Measurements from ENCODE around the gene GPR108. TPM values are rescaled to one million over a fixed set of nuclear protein-coding genes. Genes with fewer than 3 reads are reported as not detected.

The GPR108 gene
- polyA plus RNA-seq, 1 donor (not counting 4 experiments of a cell fraction or from before 2014, with no cell fraction given), result 57.7 TPM

DNA sequence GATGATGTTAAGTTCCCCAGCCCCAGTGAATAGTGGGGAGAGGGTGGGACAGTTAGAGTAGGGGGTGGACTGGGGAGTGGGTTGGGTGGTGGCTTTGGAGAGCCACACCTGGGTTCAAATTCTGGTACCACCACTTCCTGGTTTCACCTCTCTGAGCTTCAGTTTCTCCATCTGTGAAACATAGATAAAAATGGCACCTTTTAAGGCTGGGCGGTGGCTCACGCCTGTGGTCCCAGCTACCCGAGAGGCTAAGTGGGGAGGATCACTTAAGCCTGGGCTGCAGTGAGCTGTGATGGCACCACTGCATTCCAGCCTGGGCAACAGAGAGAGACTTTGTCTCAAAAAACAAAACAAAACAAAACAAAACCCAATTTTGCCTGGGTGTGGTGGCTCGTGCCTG, 41.0 kb upstream of the GPR108 start:
- Histone ChIP-seq H4K20me1 (ENCODE audit: control insufficient read depth, extremely low read depth, insufficient read depth, low read length) (no peaks in the 10 kb centered on the region), H3K4me1 (ENCODE audit: control insufficient read depth, extremely low read depth, insufficient read depth, low read length) (no peaks in the 10 kb centered on the region), H3K4me2 (ENCODE audit: control insufficient read depth, extremely low read depth, insufficient read depth, low read depth, low read length) (no peak overlapping the region), H3K4me3 (ENCODE audit: control insufficient read depth in 2 of 3, extremely low read depth in 1 of 3, insufficient read depth in 2 of 3, low read depth in 1 of 3, low read length in 3 of 3) (no peak overlapping the region), H3K27ac (ENCODE audit: control insufficient read depth, insufficient read depth, low read length) (no peak overlapping the region), H3K9me1 (ENCODE audit: control insufficient read depth, extremely low read depth, insufficient read depth, low read length) (no peaks in the 10 kb centered on the region), H2AFZ (ENCODE audit: control insufficient read depth, low read length) (no peak overlapping the region), H3K9ac (ENCODE audit: control insufficient read depth, extremely low read depth, insufficient read depth, low read length) (no peak overlapping the region), H3K79me2 (ENCODE audit: control insufficient read depth, insufficient read depth, low read length) (no peaks in the 10 kb centered on the region), H3K36me3 (ENCODE audit: control insufficient read depth in 2 of 2, extremely low read depth in 1 of 2, insufficient read depth in 2 of 2, low read length in 2 of 2) (no peaks in the 10 kb centered on the region), H3K27me3 (ENCODE audit: control insufficient read depth, extremely low read depth, insufficient read depth, low read length) (no peaks in the 10 kb centered on the region), H3K9me3 (ENCODE audit: control insufficient read depth, low read depth, low read length) (no peaks in the 10 kb centered on the region)
- FAIRE-seq (no peak), DNase-seq (ENCODE audit: low read depth, low spot score) (no peak)
- dilution Hi-C loops (cut with MboI; ENCODE audit: extremely low pct_ligation_motif_present, low sequenced_read_pairs), result no loop called here
- TF ChIP-seq EZH2 (IDR thresholded peaks at IDR 0.05; ENCODE audit: low read length), result no peak
- TF ChIP-seq, protein P1, sequence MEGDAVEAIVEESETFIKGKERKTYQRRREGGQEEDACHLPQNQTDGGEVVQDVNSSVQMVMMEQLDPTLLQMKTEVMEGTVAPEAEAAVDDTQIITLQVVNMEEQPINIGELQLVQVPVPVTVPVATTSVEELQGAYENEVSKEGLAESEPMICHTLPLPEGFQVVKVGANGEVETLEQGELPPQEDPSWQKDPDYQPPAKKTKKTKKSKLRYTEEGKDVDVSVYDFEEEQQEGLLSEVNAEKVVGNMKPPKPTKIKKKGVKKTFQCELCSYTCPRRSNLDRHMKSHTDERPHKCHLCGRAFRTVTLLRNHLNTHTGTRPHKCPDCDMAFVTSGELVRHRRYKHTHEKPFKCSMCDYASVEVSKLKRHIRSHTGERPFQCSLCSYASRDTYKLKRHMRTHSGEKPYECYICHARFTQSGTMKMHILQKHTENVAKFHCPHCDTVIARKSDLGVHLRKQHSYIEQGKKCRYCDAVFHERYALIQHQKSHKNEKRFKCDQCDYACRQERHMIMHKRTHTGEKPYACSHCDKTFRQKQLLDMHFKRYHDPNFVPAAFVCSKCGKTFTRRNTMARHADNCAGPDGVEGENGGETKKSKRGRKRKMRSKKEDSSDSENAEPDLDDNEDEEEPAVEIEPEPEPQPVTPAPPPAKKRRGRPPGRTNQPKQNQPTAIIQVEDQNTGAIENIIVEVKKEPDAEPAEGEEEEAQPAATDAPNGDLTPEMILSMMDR (optimal IDR thresholded peaks at IDR 0.05 in 1 of 3, IDR thresholded peaks at IDR 0.05 in 1 of 3, conservative IDR thresholded peaks at IDR 0.05 in 1 of 3; ENCODE audit: extremely low read depth in 1 of 3, insufficient read depth in 2 of 3, low read length in 3 of 3), result no peak

DNA sequence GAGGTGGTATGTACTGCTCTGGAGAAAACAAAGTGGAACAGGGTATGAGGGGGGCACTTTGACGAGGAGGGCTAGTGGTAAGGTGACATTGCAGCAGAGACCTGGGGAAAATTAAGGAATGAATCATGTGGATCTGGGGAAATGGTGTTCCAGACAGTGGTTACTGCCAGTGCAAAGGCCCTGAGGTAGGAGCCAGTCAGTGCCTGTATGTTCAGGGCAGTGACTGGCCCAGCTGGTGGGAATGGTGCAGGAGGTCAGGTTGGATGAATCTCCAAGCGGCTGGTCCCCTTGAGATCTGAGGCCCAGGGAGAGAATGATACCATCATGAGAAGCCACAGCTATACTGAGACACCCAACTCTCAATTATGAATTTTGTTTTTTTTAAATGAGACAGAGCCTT, 40.1 kb upstream of the GPR108 start:
- Histone ChIP-seq H3K27ac (ENCODE audit: control insufficient read depth, insufficient read depth, low read length) (no peak overlapping the region), H2AFZ (ENCODE audit: control insufficient read depth, low read length) (no peak overlapping the region), H3K9ac (ENCODE audit: control insufficient read depth, extremely low read depth, insufficient read depth, low read length) (no peak overlapping the region), H3K36me3 (ENCODE audit: control insufficient read depth in 2 of 2, extremely low read depth in 1 of 2, insufficient read depth in 2 of 2, low read length in 2 of 2) (no peaks in the 10 kb centered on the region), H3K9me1 (ENCODE audit: control insufficient read depth, extremely low read depth, insufficient read depth, low read length) (no peaks in the 10 kb centered on the region), H3K4me1 (ENCODE audit: control insufficient read depth, extremely low read depth, insufficient read depth, low read length) (no peaks in the 10 kb centered on the region), H4K20me1 (ENCODE audit: control insufficient read depth, extremely low read depth, insufficient read depth, low read length) (no peaks in the 10 kb centered on the region), H3K79me2 (ENCODE audit: control insufficient read depth, insufficient read depth, low read length) (no peaks in the 10 kb centered on the region), H3K4me3 (ENCODE audit: control insufficient read depth in 2 of 3, extremely low read depth in 1 of 3, insufficient read depth in 2 of 3, low read depth in 1 of 3, low read length in 3 of 3) (no peak overlapping the region), H3K4me2 (ENCODE audit: control insufficient read depth, extremely low read depth, insufficient read depth, low read depth, low read length) (no peak overlapping the region), H3K9me3 (ENCODE audit: control insufficient read depth, low read depth, low read length) (no peaks in the 10 kb centered on the region), H3K27me3 (ENCODE audit: control insufficient read depth, extremely low read depth, insufficient read depth, low read length) (no peaks in the 10 kb centered on the region)
- dilution Hi-C loops (cut with MboI; ENCODE audit: extremely low pct_ligation_motif_present, low sequenced_read_pairs), result no loop called here
- no peak for TF ChIP-seq EZH2 (IDR thresholded peaks at IDR 0.05; ENCODE audit: low read length)
- TF ChIP-seq, protein P1 (optimal IDR thresholded peaks at IDR 0.05 in 1 of 3, IDR thresholded peaks at IDR 0.05 in 1 of 3, conservative IDR thresholded peaks at IDR 0.05 in 1 of 3; ENCODE audit: extremely low read depth in 1 of 3, insufficient read depth in 2 of 3, low read length in 3 of 3), result no peak
- DNase-seq (ENCODE audit: low read depth, low spot score) (no peak), FAIRE-seq (no peak)

All from keratinocyte (primary cell).